Activated T-cell treated with anti-CD3 and anti-CD28 coated beads, Interleukin-2, amount 50 U/mL, for 4 hours (primary cell): ENCODE data around the gene AMELX. TPM values are rescaled to one million over a fixed set of nuclear protein-coding genes. Genes with fewer than 3 reads are reported as not detected.

Source experiments
- ATAC-seq, 2 donors: fragments of 200-7000 bp; cut with Tn5 transposase; one replicate each; pipeline ENCODE4 v1.10.0; 2021
- DNase-seq: peaks from one replicate; pipeline ENCODE4 v3.0.0-alpha.2; 2020
- H3K27me3 Mint-ChIP-seq: one replicate; pipeline ENCODE4 v1.8.0; 2021; ENCODE audit warnings: low read depth, mixed read lengths
- H3K36me3 Mint-ChIP-seq: one replicate; pipeline ENCODE4 v1.8.0; 2022; ENCODE audit warnings: mixed read lengths; ENCODE audit not compliant: insufficient read depth
- H3K4me1 Mint-ChIP-seq: one replicate; pipeline ENCODE4 v1.8.0; 2021; ENCODE audit warnings: low read depth, mixed read lengths
- H3K4me3 Mint-ChIP-seq: one replicate; pipeline ENCODE4 v1.8.0; 2021; ENCODE audit warnings: mild to moderate bottlenecking, moderate library complexity, mixed read lengths
- H3K9me3 Mint-ChIP-seq: one replicate; pipeline ENCODE4 v1.8.0; 2021; ENCODE audit warnings: mixed read lengths
- total RNA-seq, 3 donors: library from RNA; stranded (reverse); gene quantifications; one replicate each; pipeline ENCODE4 v1.2.1, GENCODE V29; 2021

AMELX gene
- not detected for total RNA-seq

DNA sequence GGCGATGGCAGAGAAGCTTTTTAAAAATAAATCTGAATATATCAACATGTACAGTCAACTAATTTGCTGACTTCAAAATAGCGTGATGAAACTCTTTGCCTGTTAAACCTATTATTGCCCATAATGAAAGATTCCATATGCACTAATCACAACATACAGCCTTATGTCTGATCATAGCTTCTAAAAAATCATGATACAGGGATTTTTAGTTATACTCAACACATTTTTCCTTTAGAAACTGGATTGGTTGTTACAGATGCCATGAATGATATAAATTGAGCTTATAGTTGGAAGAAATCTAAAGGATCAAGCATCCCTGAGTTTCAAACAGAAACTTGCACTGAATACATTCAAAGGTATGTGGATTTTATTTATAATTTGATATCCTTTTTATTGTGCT, at the start of gene AMELX:
AMELX (plus strand) TSS at position 301 of the 400 bp plus-strand sequence. CDS start 1,376 bp downstream, outside the sequence.
- no peaks in the 10 kb centered on the region for H3K9me3 Mint-ChIP-seq
- no peak for DNase-seq

GRCh38 chrX:11244636-11245035, 48.6 kb upstream of the AMELX start:
- Mint-ChIP-seq H3K27me3 (peaks cover 2% of the 10 kb centered on the region), H3K4me1 (no peaks in the 10 kb centered on the region), H3K36me3 (no peaks in the 10 kb centered on the region), H3K4me3 (no peak overlapping the region), H3K9me3 (no peaks in the 10 kb centered on the region)
- DNase-seq (no peak), ATAC-seq (no peak)

More for the DNA sequence above, at the start of gene AMELX:
- no peak within 1 kb of the TSS for H3K4me3 Mint-ChIP-seq
- no peaks in the 10 kb centered on the region for H3K4me1 Mint-ChIP-seq
- no peaks in the 10 kb centered on the region for H3K36me3 Mint-ChIP-seq
- no peak for ATAC-seq
- H3K27me3 Mint-ChIP-seq: no peaks in the 10 kb centered on the region

DNA sequence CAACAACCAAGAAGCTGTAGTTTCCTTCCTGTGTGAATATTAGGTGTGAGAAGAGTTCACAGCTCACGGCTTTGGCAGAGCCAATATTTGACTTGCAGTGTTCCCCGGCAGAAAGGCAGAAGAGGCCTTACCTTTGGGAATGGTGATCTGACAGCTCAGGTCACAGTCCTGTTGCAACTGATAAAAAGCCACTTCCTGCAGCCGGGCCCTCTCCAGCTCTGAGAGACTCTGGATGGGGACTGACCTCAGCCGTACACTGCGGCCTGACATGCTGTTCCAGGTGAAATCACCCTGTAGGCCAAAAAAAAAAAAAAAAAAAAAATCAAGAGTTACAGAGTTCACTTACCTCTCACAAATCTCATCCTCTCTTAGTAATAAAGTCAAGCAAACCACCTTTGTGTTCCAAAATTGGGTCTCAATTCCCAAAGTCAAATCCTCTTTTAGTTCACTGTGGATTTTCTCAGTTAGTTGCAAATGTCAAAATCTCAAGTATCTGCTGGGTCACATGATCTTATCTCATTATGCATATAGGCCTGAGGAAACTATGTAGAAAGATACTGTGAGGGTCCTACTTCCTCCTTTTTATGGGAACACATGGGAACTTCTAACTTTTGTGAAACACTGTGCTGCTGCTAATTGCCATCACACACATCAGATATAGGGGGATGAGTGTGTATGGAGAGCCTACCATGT, 38.6 kb upstream of the AMELX start:
- Mint-ChIP-seq H3K9me3 (no peaks in the 10 kb centered on the region), H3K27me3 (peaks cover 3% of the 10 kb centered on the region), H3K36me3 (no peaks in the 10 kb centered on the region)

GRCh38 chrX:11257290-11257689, 35.9 kb upstream of the AMELX start:
- no peak overlapping the region for H3K4me3 Mint-ChIP-seq

More for the DNA sequence above, 38.6 kb upstream of the AMELX start:
- Mint-ChIP-seq H3K4me1 (no peaks in the 10 kb centered on the region), H3K4me3 (no peak overlapping the region)
- no peak for DNase-seq
- ATAC-seq: no peak

GRCh38 chrX:11257711-11258110, 35.5 kb upstream of the AMELX start:
- no peaks in the 10 kb centered on the region for H3K9me3 Mint-ChIP-seq
- H3K4me1 Mint-ChIP-seq: no peaks in the 10 kb centered on the region
- H3K27me3 Mint-ChIP-seq: no peaks in the 10 kb centered on the region
- ATAC-seq (no peak), DNase-seq (no peak)
- no peak overlapping the region for H3K4me3 Mint-ChIP-seq
- H3K36me3 Mint-ChIP-seq: no peaks in the 10 kb centered on the region

More at GRCh38 chrX:11257290-11257689, 35.9 kb upstream of the AMELX start:
- Mint-ChIP-seq H3K9me3 (no peaks in the 10 kb centered on the region), H3K4me1 (no peaks in the 10 kb centered on the region), H3K27me3 (no peaks in the 10 kb centered on the region), H3K36me3 (no peaks in the 10 kb centered on the region)
- DNase-seq: no peak
- ATAC-seq: no peak

GRCh38 chrX:11259437-11259836, 33.8 kb upstream of the AMELX start:
- ATAC-seq: no peak
- Mint-ChIP-seq H3K4me1 (no peaks in the 10 kb centered on the region), H3K4me3 (no peak overlapping the region), H3K9me3 (no peaks in the 10 kb centered on the region), H3K27me3 (no peaks in the 10 kb centered on the region), H3K36me3 (no peaks in the 10 kb centered on the region)
- no peak for DNase-seq

DNA sequence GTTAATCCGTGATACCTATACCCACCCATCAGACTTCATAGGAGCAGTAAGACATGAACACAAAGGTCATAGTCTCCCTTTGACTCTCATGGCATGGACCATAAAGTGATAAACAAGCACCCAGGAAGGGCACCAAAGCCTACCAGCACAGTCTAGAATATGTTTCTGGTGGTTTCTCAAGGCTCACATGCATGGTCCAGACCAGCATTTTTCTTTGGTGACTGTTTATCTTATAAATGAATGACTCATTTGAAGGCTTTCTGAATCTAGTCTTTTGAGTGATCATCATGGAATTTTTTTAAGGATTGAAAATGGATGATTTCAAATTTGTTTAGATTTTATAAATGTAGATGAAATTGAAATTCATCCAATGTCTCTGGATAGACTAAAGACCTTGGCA, 32.0 kb upstream of the AMELX start:
- DNase-seq: no peak
- Mint-ChIP-seq H3K4me3 (no peak overlapping the region), H3K27me3 (no peaks in the 10 kb centered on the region), H3K4me1 (no peaks in the 10 kb centered on the region), H3K9me3 (no peaks in the 10 kb centered on the region), H3K36me3 (no peaks in the 10 kb centered on the region)
- ATAC-seq: no peak

- DNase-seq (no peak), ATAC-seq (no peak)
- H3K4me1 Mint-ChIP-seq: no peaks in the 10 kb centered on the region
- H3K4me3 Mint-ChIP-seq: no peak overlapping the region
- H3K27me3 Mint-ChIP-seq: no peaks in the 10 kb centered on the region
- H3K36me3 Mint-ChIP-seq: no peaks in the 10 kb centered on the region
- no peaks in the 10 kb centered on the region for H3K9me3 Mint-ChIP-seq
Observed at GRCh38 chrX:11264925-11265324, 28.3 kb upstream of the AMELX start.

GRCh38 chrX:11265352-11265751, 27.9 kb upstream of the AMELX start:
- no peak overlapping the region for H3K4me3 Mint-ChIP-seq
- no peaks in the 10 kb centered on the region for H3K4me1 Mint-ChIP-seq
- H3K36me3 Mint-ChIP-seq: no peaks in the 10 kb centered on the region
- ATAC-seq (no peak), DNase-seq (no peak)
- no peaks in the 10 kb centered on the region for H3K27me3 Mint-ChIP-seq
- no peaks in the 10 kb centered on the region for H3K9me3 Mint-ChIP-seq

GRCh38 chrX:11266573-11267003, 26.6 kb upstream of the AMELX start:
- no peaks in the 10 kb centered on the region for H3K36me3 Mint-ChIP-seq
- no peak for DNase-seq
- H3K4me1 Mint-ChIP-seq: no peaks in the 10 kb centered on the region
- H3K4me3 Mint-ChIP-seq: no peak overlapping the region
- no peak for ATAC-seq
- no peaks in the 10 kb centered on the region for H3K27me3 Mint-ChIP-seq
- H3K9me3 Mint-ChIP-seq: no peaks in the 10 kb centered on the region

- Mint-ChIP-seq H3K27me3 (no peaks in the 10 kb centered on the region), H3K4me1 (no peaks in the 10 kb centered on the region), H3K4me3 (no peak overlapping the region), H3K36me3 (no peaks in the 10 kb centered on the region), H3K9me3 (no peaks in the 10 kb centered on the region)
- no peak for ATAC-seq
- DNase-seq: no peak
Observed at GRCh38 chrX:11267425-11267824, 25.8 kb upstream of the AMELX start.

DNA sequence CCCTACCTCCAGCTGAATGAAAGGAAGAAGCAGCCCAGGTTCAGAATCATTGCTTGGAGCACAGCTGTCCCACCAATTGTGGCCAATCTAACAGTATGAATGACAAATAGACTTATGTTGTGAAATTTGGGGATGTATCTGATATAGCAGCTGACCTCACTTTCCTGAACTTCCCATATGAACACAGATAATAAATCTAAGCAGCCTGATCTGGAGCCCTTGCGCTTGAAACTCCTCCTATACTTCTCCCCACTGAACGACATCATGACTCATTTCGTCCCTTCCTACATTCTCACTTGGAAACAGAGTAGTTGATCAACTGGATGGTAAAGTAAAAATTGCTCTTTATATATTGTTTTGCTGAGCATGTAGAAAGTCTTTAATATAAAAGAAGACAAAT, 24.2 kb upstream of the AMELX start:
- ATAC-seq (no peak), DNase-seq (no peak)
- Mint-ChIP-seq H3K36me3 (no peaks in the 10 kb centered on the region), H3K4me1 (no peaks in the 10 kb centered on the region), H3K9me3 (no peaks in the 10 kb centered on the region), H3K27me3 (no peaks in the 10 kb centered on the region), H3K4me3 (no peak overlapping the region)

GRCh38 chrX:11269996-11270395, 23.2 kb upstream of the AMELX start:
- no peaks in the 10 kb centered on the region for H3K36me3 Mint-ChIP-seq
- DNase-seq: no peak
- no peaks in the 10 kb centered on the region for H3K9me3 Mint-ChIP-seq
- no peak for ATAC-seq
- no peak overlapping the region for H3K4me3 Mint-ChIP-seq
- H3K27me3 Mint-ChIP-seq: no peaks in the 10 kb centered on the region
- H3K4me1 Mint-ChIP-seq: no peaks in the 10 kb centered on the region

DNA sequence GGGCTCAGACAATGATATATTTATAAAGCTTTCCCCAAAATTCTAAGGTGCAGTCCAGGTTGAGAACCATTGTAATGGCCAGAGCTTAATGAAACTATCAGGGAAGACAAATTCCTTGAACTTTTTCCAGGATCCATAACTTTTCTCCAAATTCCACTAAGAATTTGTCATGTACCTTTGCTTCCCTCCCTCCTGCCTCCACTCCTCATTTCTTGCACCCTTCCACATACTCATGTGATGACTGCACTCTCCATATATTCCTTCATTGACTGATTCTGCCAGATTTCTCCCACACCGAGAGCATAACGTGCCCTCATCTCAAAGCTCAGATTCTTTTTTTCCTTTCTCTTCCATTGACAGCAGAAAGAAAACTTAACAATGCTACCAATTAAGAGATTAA, 20.9 kb upstream of the AMELX start:
- Mint-ChIP-seq H3K4me3 (no peak overlapping the region), H3K36me3 (no peaks in the 10 kb centered on the region)
- ATAC-seq: no peak

DNA sequence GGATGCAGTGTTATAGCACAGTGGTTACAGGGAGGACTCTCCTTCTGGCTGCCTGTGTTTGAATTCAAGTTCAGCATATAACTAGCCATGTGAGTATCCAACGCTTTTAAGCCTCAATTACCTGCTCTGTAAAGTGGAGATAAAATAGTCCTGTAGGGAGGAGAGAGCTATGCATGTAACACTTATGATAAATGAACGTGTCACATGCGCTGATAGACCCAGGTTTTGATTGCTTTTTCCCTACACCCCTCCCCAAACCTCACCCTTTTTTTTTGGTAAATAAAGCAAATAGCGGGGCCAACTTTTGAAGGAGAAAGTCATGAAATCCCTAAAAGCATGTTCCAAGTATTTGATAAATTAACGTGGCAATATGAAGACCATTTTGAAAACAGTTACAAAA, 20.4 kb upstream of the AMELX start:
- ATAC-seq (no peak), DNase-seq (no peak)
- Mint-ChIP-seq H3K4me1 (no peaks in the 10 kb centered on the region), H3K4me3 (no peak overlapping the region), H3K36me3 (no peaks in the 10 kb centered on the region), H3K27me3 (no peaks in the 10 kb centered on the region), H3K9me3 (no peaks in the 10 kb centered on the region)

More for the DNA sequence above, 20.9 kb upstream of the AMELX start:
- Mint-ChIP-seq H3K4me1 (no peaks in the 10 kb centered on the region), H3K9me3 (no peaks in the 10 kb centered on the region), H3K27me3 (no peaks in the 10 kb centered on the region)
- DNase-seq: no peak
